Adipose tissue (tissue), 3 donors: ENCODE measurements around the gene SLC30A3. TPM values are rescaled to one million over a fixed set of nuclear protein-coding genes. Genes with fewer than 3 reads are reported as not detected.
"Not testable (repeated sequence)": the region's sequence is repeated elsewhere in the genome, so short reads cannot be mapped to it uniquely, and the experiment has no call there.

Experiments
- H3K27ac ChIP-seq: one replicate; pipeline ENCODE4 v1.5.1; 2013; ENCODE audit warnings: low read depth, low read length
- WGBS, 3 donors: extraction: QIAGEN DNeasy Blood & Tissue Kit; methylation state at CpG; one replicate each; pipeline ENCODE4 v1.1.7; 2013; 5-methylcytosine and 5-hydroxymethylcytosine counted together
- polyA plus RNA-seq, 3 donors: library from polyadenylated mRNA; stranded (reverse); fragments of 200-250 nt; gene quantifications; one replicate each; pipeline ENCODE4 v1.2.3, GENCODE V29; 2013
- donor health status: healthy with polysubstance abuse.
- donor health status: Bipolar disorder and iron deficiency.
- donor health status: healthy.

The SLC30A3 gene
- polyA plus RNA-seq: under 1 TPM; 0.08 to 0.22 (median 0.22) TPM

DNA sequence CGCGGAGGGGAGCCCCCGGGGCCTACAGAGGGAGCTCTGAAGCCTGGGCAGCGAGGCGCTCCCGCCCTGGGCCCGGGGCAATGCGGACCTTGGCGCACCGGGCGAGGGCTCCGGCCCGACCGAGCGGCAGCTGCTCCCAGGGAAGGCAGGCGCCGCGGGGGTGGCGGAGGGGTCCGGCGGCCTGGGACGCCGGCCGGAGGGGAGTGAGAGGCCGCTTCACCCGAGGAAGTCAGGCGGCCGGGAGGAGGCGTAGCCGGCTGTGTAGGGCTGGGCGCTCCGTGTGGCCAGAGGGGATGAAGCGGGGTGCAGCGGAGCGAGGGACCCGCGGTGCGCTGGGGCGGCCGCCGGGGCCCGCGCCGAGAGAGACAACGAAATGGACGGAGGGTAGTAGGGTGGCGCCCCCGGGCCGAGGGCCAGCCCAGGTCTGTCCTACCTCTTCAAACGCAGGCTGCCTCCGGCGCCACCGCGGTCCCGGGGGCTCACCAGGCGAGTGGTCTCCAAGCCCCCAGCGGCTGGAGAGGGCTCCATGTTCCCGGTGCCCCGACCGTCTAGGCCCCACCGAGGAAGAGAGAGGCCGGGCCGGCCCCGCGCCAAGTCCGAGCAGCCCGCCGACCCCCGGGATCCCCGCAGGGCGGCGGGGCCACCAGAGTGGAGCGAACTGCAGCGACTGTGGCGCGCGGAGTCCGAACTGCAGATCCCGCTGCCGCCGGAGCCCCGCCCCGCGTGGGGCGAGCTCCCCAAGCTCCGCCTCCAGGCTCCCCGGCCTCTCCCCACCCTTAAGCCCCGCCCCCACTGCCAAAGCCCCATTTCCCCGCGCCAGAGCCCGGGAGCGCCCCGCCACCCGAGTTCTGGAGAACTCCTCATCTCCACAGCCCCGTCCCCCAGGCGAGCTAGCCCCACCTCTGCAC, at the start of gene SLC30A3:
Gene SLC30A3, minus strand, starts transcription at position 669 of the 908 bp plus-strand sequence. Its CDS starts 141 bp downstream, at position 528.
- 1% methylated on average over 75 to 96 of the region's 96 CpGs for WGBS, 3 donors
- H3K27ac ChIP-seq: no peak within 1 kb of the TSS

GRCh38 chr2:27312152-27312551, 49.3 kb upstream of the SLC30A3 start:
- WGBS, 3 donors: 96 to 100% (median 98%) methylated on average over 3 of the region's 3 CpGs
- no peak overlapping the region for H3K27ac ChIP-seq

DNA sequence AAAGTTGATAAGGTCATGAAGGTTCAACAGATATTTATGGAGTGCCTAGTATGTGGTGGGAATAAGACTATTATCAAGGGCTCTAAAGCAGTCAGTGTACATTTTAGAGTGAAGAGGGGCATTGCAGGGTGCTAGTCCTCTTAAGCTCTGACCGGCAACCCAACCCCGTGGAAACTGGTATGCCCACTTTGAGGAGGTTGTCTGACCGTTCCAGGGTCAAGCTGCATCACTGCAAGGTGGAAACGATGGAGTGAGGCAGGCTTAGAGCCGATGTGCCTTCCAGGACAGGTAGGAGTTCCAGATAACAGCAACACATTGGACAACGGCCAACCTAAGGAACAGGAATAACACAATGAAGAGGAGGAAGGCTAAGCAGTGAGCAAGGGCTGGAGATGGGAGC, 46.8 kb upstream of the SLC30A3 start:
- no peak overlapping the region for H3K27ac ChIP-seq
- WGBS, 3 donors: 75 to 93% (median 85%) methylated on average over 6 of the region's 6 CpGs

DNA sequence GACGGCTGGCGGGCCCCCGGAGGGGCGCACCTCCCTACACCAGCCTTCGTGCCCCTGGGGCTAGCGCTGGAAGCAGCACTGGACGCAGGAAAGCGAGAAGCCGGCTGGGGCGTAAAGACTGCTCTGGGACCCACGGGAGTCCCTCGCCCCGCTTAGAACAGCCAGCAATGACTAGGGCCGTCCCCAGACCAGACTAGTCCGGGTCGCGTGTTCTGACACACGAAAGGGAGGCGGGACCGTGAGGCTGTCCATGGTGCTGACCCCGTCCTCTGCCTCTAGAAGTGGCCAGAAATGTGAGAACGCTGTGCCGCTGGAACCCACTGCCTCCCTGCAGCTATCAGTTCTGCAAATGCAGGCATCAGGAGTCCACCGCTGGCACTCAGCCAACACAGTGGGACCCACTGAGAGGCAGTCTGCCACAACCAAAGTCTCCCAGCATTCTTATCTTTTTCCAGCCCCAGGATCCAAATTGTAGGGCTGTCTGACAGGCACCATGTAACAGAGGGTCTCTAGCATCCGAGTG, 45.6 kb upstream of the SLC30A3 start, which contains the start of gene UCN:
Gene UCN, minus strand, starts transcription at position 87 of the 523 bp plus-strand sequence. CDS start 550 bp downstream, outside the sequence.
- WGBS, 3 donors: 39 to 51% (median 50%) methylated on average over 25 of the region's 25 CpGs
- H3K27ac ChIP-seq: no peak within 1 kb of the TSS

- no peak overlapping the region for H3K27ac ChIP-seq
- 16 to 20% (median 16%) methylated on average over 51 to 75 of the region's 75 CpGs for WGBS, 3 donors
Observed at GRCh38 chr2:27307545-27308358, 44.9 kb upstream of the SLC30A3 start.

- WGBS, 3 donors: 9 to 18% (median 12%) methylated on average over 14 of the region's 14 CpGs
- no peak overlapping the region for H3K27ac ChIP-seq
Observed at GRCh38 chr2:27307287-27307544, 44.4 kb upstream of the SLC30A3 start.

DNA sequence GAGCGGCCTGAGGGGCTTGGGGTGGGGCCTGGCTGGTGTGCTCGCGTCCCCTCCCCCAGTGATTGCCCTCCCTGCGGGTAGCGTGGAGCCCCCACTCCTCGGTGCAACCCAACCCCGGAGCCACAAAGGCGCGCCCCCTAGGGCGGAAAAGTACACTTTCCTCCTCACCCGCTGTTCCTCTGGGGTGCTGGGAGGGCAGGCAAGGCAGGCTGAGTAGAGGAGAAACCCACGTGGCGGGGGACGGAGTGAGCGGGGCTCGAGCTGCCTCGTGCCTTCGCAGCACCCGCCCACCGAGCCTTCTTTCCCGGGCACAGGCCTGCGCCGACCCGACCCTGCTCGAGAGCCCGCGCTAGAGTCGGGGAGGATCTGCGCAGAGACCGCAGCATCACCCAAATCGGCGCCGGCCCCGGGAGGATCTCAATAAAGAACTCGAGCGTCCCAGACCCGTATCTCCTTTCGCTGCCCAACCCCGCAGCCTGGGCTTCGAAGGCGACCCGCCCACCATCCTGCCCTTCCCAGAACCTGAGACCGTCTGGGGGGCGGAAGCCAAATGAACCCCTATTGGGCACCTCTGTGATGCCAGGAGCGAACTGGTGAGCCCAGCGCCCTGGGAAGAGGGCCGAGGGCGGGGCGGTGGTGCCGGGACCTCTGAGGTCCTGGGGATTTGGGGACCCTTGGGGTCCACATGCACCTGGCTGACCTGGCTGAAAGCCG, 43.9 kb upstream of the SLC30A3 start:
- WGBS, 3 donors: 3 to 7% (median 3%) methylated on average over 48 to 51 of the region's 51 CpGs
- no peak overlapping the region for H3K27ac ChIP-seq

- 22 to 33% (median 29%) methylated on average over 24 to 26 of the region's 26 CpGs for WGBS, 3 donors
Observed at GRCh38 chr2:27306136-27306535, 43.3 kb upstream of the SLC30A3 start.

DNA sequence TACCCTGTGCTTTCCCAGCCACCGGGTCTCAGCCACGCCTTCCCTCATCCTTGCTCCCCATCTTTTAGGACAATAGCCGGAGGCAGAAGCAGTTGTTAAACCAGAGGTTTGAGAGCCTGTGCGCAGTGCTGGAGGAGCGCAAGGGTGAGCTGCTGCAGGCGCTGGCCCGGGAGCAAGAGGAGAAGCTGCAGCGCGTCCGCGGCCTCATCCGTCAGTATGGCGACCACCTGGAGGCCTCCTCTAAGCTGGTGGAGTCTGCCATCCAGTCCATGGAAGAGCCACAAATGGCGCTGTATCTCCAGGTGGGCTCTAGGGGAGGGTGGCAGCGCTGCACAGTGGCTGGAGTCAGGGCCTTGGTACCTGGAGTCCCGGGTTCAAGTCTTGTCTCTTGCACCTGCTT, 42.7 kb upstream of the SLC30A3 start:
- 88 to 91% (median 88%) methylated on average over 16 of the region's 16 CpGs for WGBS, 3 donors
- H3K27ac ChIP-seq: no peak overlapping the region

More at GRCh38 chr2:27306136-27306535, 43.3 kb upstream of the SLC30A3 start:
- no peak overlapping the region for H3K27ac ChIP-seq

GRCh38 chr2:27304488-27305240, 41.8 kb upstream of the SLC30A3 start:
- WGBS, 3 donors: 86 to 91% (median 89%) methylated on average over 13 of the region's 13 CpGs
- H3K27ac ChIP-seq: no peak overlapping the region

- no peak overlapping the region for H3K27ac ChIP-seq
- 20 to 23% (median 22%) methylated on average over 25 of the region's 25 CpGs for WGBS, 3 donors
Observed at GRCh38 chr2:27303093-27304025, 40.5 kb upstream of the SLC30A3 start.

- not testable (repeated sequence) for H3K27ac ChIP-seq
- WGBS, 3 donors: 81 to 91% (median 86%) methylated on average over 4 of the region's 4 CpGs
Observed at GRCh38 chr2:27300606-27301005, 37.8 kb upstream of the SLC30A3 start.

GRCh38 chr2:27298391-27299080, 35.7 kb upstream of the SLC30A3 start:
- no peak overlapping the region for H3K27ac ChIP-seq
- 77 to 86% (median 83%) methylated on average over 18 of the region's 18 CpGs for WGBS, 3 donors

DNA sequence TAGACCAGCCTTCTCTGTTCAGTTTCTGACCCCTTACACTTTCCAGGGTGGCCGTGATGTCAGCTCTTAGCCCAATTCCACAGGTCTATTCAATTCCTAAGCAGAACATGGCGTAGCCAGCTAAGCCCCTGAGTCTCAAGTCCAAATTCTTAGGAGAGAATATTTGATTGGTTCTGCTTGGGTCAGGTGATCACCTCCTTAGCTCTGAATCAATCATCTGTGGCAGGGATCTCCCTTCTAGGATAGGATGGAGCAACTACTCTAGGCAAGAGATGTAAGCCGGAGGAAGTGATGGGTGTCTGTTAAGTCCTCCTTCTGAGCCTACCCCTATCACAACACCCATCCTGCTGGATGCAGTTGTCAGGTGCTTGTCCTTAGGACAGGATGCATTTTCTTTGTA, 34.3 kb upstream of the SLC30A3 start:
- no peak overlapping the region for H3K27ac ChIP-seq
- 75 to 91% (median 86%) methylated on average over 3 of the region's 3 CpGs for WGBS, 3 donors

- WGBS, 3 donors: 41 to 56% (median 46%) methylated on average over 4 of the region's 4 CpGs
- H3K27ac ChIP-seq: no peak overlapping the region
Observed at GRCh38 chr2:27296481-27296880, 33.6 kb upstream of the SLC30A3 start.

GRCh38 chr2:27294928-27295327, 32.1 kb upstream of the SLC30A3 start:
- 82 to 91% (median 85%) methylated on average over 8 of the region's 8 CpGs for WGBS, 3 donors
- no peak overlapping the region for H3K27ac ChIP-seq
